Stimulated activated CD8-positive, alpha-beta memory T cell treated with anti-CD3 and anti-CD28 coated beads, Interleukin-12 subunit alpha, Interleukin-12 subunit beta, amount 100 ng/mL, for 1 hour (primary cell): ENCODE data around the gene GTF2H1.
"Not testable (repeated sequence)": the region's sequence is repeated elsewhere in the genome, so short reads cannot be mapped to it uniquely, and the experiment has no call there.

ENCODE experiments used
- DNase-seq: peaks from one replicate; pipeline ENCODE4 v3.0.0-alpha.2; 2020; ENCODE audit warnings: low read depth

The GTF2H1 gene

GRCh38 chr11:18375941-18376340 lies 53.6 kb downstream of the GTF2H1 start:
- DNase-seq, result no peak

GRCh38 chr11:18379201-18379600 lies 56.8 kb downstream of the GTF2H1 start:
- no peak for DNase-seq

GRCh38 chr11:18383388-18384156 lies 61.2 kb downstream of the GTF2H1 start:
- peak; percentile 44 for DNase-seq

- DNase-seq, result no peak
Measured at GRCh38 chr11:18384157-18384641, 61.8 kb downstream of the GTF2H1 start.

GRCh38 chr11:18390088-18390487 lies 67.7 kb downstream of the GTF2H1 start:
- DNase-seq, result no peak

GRCh38 chr11:18392434-18393321 lies 70.3 kb downstream of the GTF2H1 start:
- no peak for DNase-seq

- no peak for DNase-seq
Measured at GRCh38 chr11:18393581-18394274, 71.4 kb downstream of the GTF2H1 start.

- peak; percentile 99 for DNase-seq
Measured at GRCh38 chr11:18394275-18394927, 72.0 kb downstream of the GTF2H1 start, which contains the start of gene LDHA. Gene LDHA (plus strand): TSS chr11:18394563. CDS start chr11:18396843, 2,280 bp downstream.

GRCh38 chr11:18394928-18395734 lies 72.8 kb downstream of the GTF2H1 start:
- DNase-seq, result no peak

GRCh38 chr11:18395735-18396504 lies 73.6 kb downstream of the GTF2H1 start:
- peak; percentile 91 for DNase-seq

- no peak for DNase-seq
Measured at GRCh38 chr11:18397921-18398320, 75.6 kb downstream of the GTF2H1 start.

- not testable (repeated sequence) for DNase-seq
Measured at GRCh38 chr11:18401077-18401476, 78.7 kb downstream of the GTF2H1 start.

GRCh38 chr11:18404062-18404461 lies 81.7 kb downstream of the GTF2H1 start:
- DNase-seq, result no peak

GRCh38 chr11:18407400-18407799 lies 85.0 kb downstream of the GTF2H1 start:
- not testable (repeated sequence) for DNase-seq

GRCh38 chr11:18408558-18409291 lies 86.4 kb downstream of the GTF2H1 start:
- DNase-seq, result no peak

GRCh38 chr11:18416459-18416858 lies 94.1 kb downstream of the GTF2H1 start:
- no peak for DNase-seq
